HCT116 (cell line): Measurements from ENCODE around the gene CALN1. TPM values are rescaled to one million over a fixed set of nuclear protein-coding genes. Genes with fewer than 3 reads are reported as not detected.

Experiments used
- ATAC-seq: fragments of 200-7000 bp; cut with Tn5 transposase; 2 replicates; pipeline ENCODE4 v1.9.1; 2020; ENCODE audit warnings: mild to moderate bottlenecking, moderate library complexity
- BruUV-seq: library from RNA; stranded (reverse); fragments of 400-500 nt; replicated peaks from 2 replicates; lab custom pipeline; 2021; lab: Mats Ljungman, UMichigan
- CTCF ChIA-PET: fragments of 300-600 bp; sonication (Branson Sonifier 250); formaldehyde crosslinking; loops from one replicate; lab custom pipeline; 2021; ENCODE audit warnings: antibody characterized with exemption; lab: Charles Lee
- POLR2A ChIA-PET: fragments of 300-600, 350-600 bp; sonication (Branson Sonifier 250); formaldehyde crosslinking; loops from one replicate; lab custom pipeline; 2021; ENCODE audit warnings: antibody characterized with exemption; lab: Charles Lee
- RAD21 ChIA-PET, 2 experiments: fragments of 300-600 bp; sonication (Branson Sonifier 250); formaldehyde crosslinking; loops; one replicate each; lab custom pipeline; 2023; ENCODE audit warnings: low total read pairs in 2 of 2; ENCODE audit not compliant: uncharacterized antibody in 2 of 2, unreplicated experiment in 2 of 2, low non-redundant PET in 1 of 2; lab: Charles Lee
- DNase-seq: peaks from one replicate; pipeline ENCODE4 v3.0.0-alpha.2; 2010; ENCODE audit warnings: low read depth, low spot score
- H2AFZ ChIP-seq: fragments of 200-600 bp; shearing (Covaris generic), sonication (generic); 2 replicates; pipeline ENCODE4 v1.6.1; 2017; ENCODE audit warnings: low read depth, mixed run types, mixed read lengths, antibody characterized with exemption, low read length; ENCODE audit not compliant: poor library complexity, severe bottlenecking
- H3K27ac ChIP-seq: 2 replicates; pipeline ENCODE4 v1.5.1; 2012; ENCODE audit warnings: low read depth, low read length
- H3K27me3 ChIP-seq: fragments of 200-600 bp; sonication (generic); 2 replicates; pipeline ENCODE4 v1.6.1; 2016; ENCODE audit warnings: mixed run types, low read length, mixed read lengths; ENCODE audit not compliant: insufficient read depth
- H3K36me3 ChIP-seq, 2 experiments: fragments of 200-500 bp in 1 of 2; fragments of 200-600 bp in 1 of 2; sonication (Bioruptor generic) in 1 of 2; sonication (generic) in 1 of 2; 2 replicates each; pipeline versions ENCODE4 v1.5.1 to v1.6.1; 2014 to 2016; ENCODE audit warnings: low read length in 2 of 2, inconsistent platforms in 1 of 2, mixed read lengths in 1 of 2, mixed run types in 1 of 2; ENCODE audit not compliant: insufficient read depth in 2 of 2, control insufficient read depth in 1 of 2
- H3K4me1 ChIP-seq, 2 experiments: fragments of 200-600 bp in 1 of 2; sonication (generic) in 1 of 2; 2 replicates each; pipeline versions ENCODE4 v1.5.1 to v1.6.1; 2012 to 2017; ENCODE audit warnings: low read length in 2 of 2, inconsistent platforms in 1 of 2, mild to moderate bottlenecking in 1 of 2, mixed read lengths in 1 of 2, mixed run types in 1 of 2, moderate library complexity in 1 of 2; ENCODE audit not compliant: insufficient read depth in 2 of 2, control insufficient read depth in 1 of 2
- H3K4me2 ChIP-seq: fragments of 200-600 bp; sonication (generic); 2 replicates; pipeline ENCODE4 v1.6.1; 2017; ENCODE audit warnings: mixed run types, low read length, mixed read lengths
- H3K4me3 ChIP-seq, 2 experiments: fragments of 200-600 bp in 1 of 2; sonication (generic) in 1 of 2; replicated peaks in 1 of 2; 2 replicates each; pipeline ENCODE4 v1.5.1; 2011 to 2016; ENCODE audit warnings: low read length in 2 of 2, control low read depth in 1 of 2, low read depth in 1 of 2, mild to moderate bottlenecking in 1 of 2, mixed read lengths in 1 of 2, mixed run types in 1 of 2
- H3K79me2 ChIP-seq: fragments of 200-600 bp; sonication (generic); 2 replicates; pipeline ENCODE4 v1.6.1; 2017; ENCODE audit warnings: mild to moderate bottlenecking, mixed run types, low read length, moderate library complexity, mixed read lengths; ENCODE audit not compliant: insufficient read depth
- H3K9ac ChIP-seq: fragments of 200-600 bp; sonication (generic); 2 replicates; pipeline ENCODE4 v1.6.1; 2016; ENCODE audit warnings: low read length, mixed read lengths
- H3K9me2 ChIP-seq: fragments of 200-600 bp; sonication (generic), shearing (Covaris generic); 2 replicates; pipeline ENCODE4 v1.6.1; 2017; ENCODE audit warnings: mixed run types, mild to moderate bottlenecking, moderate library complexity; ENCODE audit not compliant: insufficient read depth
- H3K9me3 ChIP-seq, 2 experiments: fragments of 200-500 bp in 1 of 2; fragments of 200-600 bp in 1 of 2; sonication (Bioruptor generic) in 1 of 2; sonication (generic) in 1 of 2; 2 replicates each; pipeline ENCODE4 v1.6.1; 2014 to 2017; ENCODE audit warnings: low read length in 2 of 2, mixed read lengths in 2 of 2, inconsistent platforms in 1 of 2, low read depth in 1 of 2, mild to moderate bottlenecking in 1 of 2, mixed run types in 1 of 2, moderate library complexity in 1 of 2; ENCODE audit not compliant: control insufficient read depth in 1 of 2, insufficient read depth in 1 of 2
- H4K20me1 ChIP-seq: fragments of 200-600 bp; sonication (generic), shearing (Covaris generic); 2 replicates; pipeline ENCODE4 v1.6.1; 2017; ENCODE audit warnings: mixed run types, mild to moderate bottlenecking, moderate library complexity; ENCODE audit not compliant: insufficient read depth
- CBX3 ChIP-seq: IDR thresholded peaks from 2 replicates; pipeline ENCODE4 v1.6.1; 2012; ENCODE audit warnings: low read depth
- ELF1 ChIP-seq: IDR thresholded peaks from 2 replicates; pipeline ENCODE4 v1.6.1; 2012; ENCODE audit warnings: low read depth, borderline replicate concordance
- EZH2 ChIP-seq: fragments of 200-600 bp; sonication (generic); IDR thresholded peaks from 2 replicates; pipeline ENCODE4 v1.6.1; 2017; ENCODE audit warnings: antibody characterized with exemption, mixed run types
- FOSL1 ChIP-seq: IDR thresholded peaks from 2 replicates; pipeline ENCODE4 v1.6.1; 2012; ENCODE audit warnings: low read depth
- JUND ChIP-seq: IDR thresholded peaks from 2 replicates; pipeline ENCODE4 v1.6.1; 2012
- POLR2A ChIP-seq: IDR thresholded peaks from 2 replicates; pipeline ENCODE4 v1.7.0; 2011; ENCODE audit warnings: borderline replicate concordance; ENCODE audit not compliant: insufficient read depth, insufficient read length; ENCODE audit errors: extremely low read depth
- SIN3A ChIP-seq: IDR thresholded peaks from 2 replicates; pipeline ENCODE4 v1.6.1; 2012; ENCODE audit warnings: low read depth
- SRF ChIP-seq: IDR thresholded peaks from 2 replicates; pipeline ENCODE4 v1.6.1; 2012; ENCODE audit warnings: low read depth
- YY1 ChIP-seq: IDR thresholded peaks from 2 replicates; pipeline ENCODE4 v1.6.1; 2011; ENCODE audit warnings: low read length, low read depth, moderate library complexity, mild to moderate bottlenecking; ENCODE audit not compliant: insufficient replicate concordance; ENCODE audit errors: extremely low read depth
- ZFX ChIP-seq: fragments of 450-650 bp; IDR thresholded peaks from 2 replicates; pipeline ENCODE4 v1.6.1; 2017
- ZNF274 ChIP-seq: fragments of 200-500 bp; sonication (Bioruptor generic); IDR thresholded peaks from 2 replicates; pipeline ENCODE4 v1.6.1; 2014; ENCODE audit warnings: mild to moderate bottlenecking, low read depth, low read length, inconsistent platforms
- intact Hi-C: fragments of 100-400 bp; cut with micrococcal nuclease; formaldehyde crosslinking; loops from 2 replicates; pipeline ENCODE4 v1.10.0; 2022
- total RNA-seq: library from RNA; stranded (reverse); gene quantifications from one replicate; pipeline ENCODE4 v1.2.1, GENCODE V29; 2021; ENCODE audit not compliant: unreplicated experiment
- TF ChIP-seq, protein P1 (sequence below): IDR thresholded peaks from 2 replicates; pipeline ENCODE4 v1.6.1; 2012
- TF ChIP-seq, protein P2 (sequence below): IDR thresholded peaks from 2 replicates; pipeline ENCODE4 v1.6.1; 2012; ENCODE audit warnings: low read depth
- TF ChIP-seq, protein P3 (sequence below): IDR thresholded peaks from 2 replicates; pipeline ENCODE4 v1.6.1; 2012
- TF ChIP-seq, protein P4 (sequence below): IDR thresholded peaks from 2 replicates; pipeline ENCODE4 v1.6.1; 2011; ENCODE audit warnings: mild to moderate bottlenecking, low read length, moderate library complexity; ENCODE audit not compliant: insufficient replicate concordance; ENCODE audit errors: extremely low read depth

The CALN1 gene
- total RNA-seq, 1 experiment from 2014 or later = 0.17 TPM

DNA sequence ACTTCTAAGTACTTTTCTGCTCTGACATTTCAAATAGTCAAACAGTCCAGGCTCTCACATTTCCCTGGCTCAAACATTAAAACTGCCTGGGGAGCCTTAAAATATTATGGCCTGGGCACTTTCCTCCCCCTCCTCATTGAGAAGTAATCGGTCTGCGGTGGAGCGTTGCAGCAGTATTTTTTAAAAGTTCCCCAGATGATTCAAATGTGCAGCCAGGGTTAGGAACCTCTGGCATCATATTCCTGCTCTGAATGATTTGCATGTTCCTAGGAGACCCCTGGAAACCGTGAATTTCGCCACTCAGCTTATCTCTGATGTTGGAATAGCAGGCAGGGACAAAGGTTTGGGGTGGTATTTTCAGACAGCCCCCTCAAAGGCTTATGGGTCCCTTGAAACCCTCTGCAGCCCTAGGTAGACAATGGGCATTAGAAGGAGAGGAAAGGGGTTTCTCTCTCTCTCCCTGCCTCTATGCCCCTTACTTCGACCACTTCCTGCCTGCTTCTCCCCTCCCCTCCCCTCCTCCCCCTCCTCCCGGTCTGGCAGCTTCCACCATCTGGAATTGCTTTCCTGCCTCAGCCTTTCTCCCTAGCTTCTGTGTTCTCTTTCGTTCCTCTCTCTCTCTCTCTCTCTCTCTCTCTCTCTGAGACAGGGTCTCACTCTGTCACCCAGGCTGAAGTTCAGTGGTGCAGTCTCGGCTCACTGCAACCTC lies 658.0 kb downstream of the CALN1 start:
- POLR2A ChIA-PET = no interaction called here
- no TSS peak for BruUV-seq
- CTCF ChIA-PET = no interaction called here

DNA sequence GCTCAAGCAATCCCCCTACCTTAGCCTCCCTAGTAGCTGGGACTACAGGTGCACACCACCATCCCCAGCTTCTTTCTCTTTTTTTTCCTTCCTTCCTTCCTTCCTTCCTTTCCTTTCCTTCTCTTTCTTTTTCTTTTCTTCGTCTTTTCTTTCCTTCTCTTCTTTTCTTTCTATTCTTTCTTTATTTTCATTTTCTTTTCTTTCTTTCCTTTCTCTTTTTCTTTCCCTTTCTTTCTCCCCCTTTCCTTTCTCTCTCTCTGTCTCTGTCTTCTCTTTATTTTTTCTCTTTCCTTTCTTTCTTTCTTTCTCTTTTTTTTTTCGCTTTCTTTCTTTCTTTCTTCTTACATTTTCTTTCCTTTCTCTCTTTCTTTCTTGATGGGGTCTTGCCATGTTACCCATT lies 658.9 kb downstream of the CALN1 start:
- DNase-seq = no peak
- H3K4me2 ChIP-seq = no peak overlapping the region
- ChIA-PET CTCF (no interaction called here), RAD21 (no interaction called here), POLR2A (no interaction called here)
- no TSS peak for BruUV-seq
- H3K4me1 ChIP-seq = no peaks in the 10 kb centered on the region
- H4K20me1 ChIP-seq = no peaks in the 10 kb centered on the region
- no peaks in the 10 kb centered on the region for H3K27me3 ChIP-seq
- intact Hi-C loops = no loop called here
- no peak for ATAC-seq
- H3K9me3 ChIP-seq = peaks cover 4 to 5% of the 10 kb centered on the region in 2 experiments; a peak in 2 of 4 replicates
- no peak overlapping the region for H3K9ac ChIP-seq
- no peak overlapping the region for H2AFZ ChIP-seq
- H3K27ac ChIP-seq = no peak overlapping the region
- no peaks in the 10 kb centered on the region for H3K36me3 ChIP-seq
- no peaks in the 10 kb centered on the region for H3K9me2 ChIP-seq
- no peak overlapping the region for H3K4me3 ChIP-seq
- H3K79me2 ChIP-seq = no peaks in the 10 kb centered on the region
- TF ChIP-seq POLR2A = no peak
- TF ChIP-seq, protein P1, sequence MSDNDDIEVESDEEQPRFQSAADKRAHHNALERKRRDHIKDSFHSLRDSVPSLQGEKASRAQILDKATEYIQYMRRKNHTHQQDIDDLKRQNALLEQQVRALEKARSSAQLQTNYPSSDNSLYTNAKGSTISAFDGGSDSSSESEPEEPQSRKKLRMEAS = no peak
- TF ChIP-seq ZFX = no peak
- no peak for TF ChIP-seq EZH2
- no peak for TF ChIP-seq JUND
- TF ChIP-seq, protein P2, sequence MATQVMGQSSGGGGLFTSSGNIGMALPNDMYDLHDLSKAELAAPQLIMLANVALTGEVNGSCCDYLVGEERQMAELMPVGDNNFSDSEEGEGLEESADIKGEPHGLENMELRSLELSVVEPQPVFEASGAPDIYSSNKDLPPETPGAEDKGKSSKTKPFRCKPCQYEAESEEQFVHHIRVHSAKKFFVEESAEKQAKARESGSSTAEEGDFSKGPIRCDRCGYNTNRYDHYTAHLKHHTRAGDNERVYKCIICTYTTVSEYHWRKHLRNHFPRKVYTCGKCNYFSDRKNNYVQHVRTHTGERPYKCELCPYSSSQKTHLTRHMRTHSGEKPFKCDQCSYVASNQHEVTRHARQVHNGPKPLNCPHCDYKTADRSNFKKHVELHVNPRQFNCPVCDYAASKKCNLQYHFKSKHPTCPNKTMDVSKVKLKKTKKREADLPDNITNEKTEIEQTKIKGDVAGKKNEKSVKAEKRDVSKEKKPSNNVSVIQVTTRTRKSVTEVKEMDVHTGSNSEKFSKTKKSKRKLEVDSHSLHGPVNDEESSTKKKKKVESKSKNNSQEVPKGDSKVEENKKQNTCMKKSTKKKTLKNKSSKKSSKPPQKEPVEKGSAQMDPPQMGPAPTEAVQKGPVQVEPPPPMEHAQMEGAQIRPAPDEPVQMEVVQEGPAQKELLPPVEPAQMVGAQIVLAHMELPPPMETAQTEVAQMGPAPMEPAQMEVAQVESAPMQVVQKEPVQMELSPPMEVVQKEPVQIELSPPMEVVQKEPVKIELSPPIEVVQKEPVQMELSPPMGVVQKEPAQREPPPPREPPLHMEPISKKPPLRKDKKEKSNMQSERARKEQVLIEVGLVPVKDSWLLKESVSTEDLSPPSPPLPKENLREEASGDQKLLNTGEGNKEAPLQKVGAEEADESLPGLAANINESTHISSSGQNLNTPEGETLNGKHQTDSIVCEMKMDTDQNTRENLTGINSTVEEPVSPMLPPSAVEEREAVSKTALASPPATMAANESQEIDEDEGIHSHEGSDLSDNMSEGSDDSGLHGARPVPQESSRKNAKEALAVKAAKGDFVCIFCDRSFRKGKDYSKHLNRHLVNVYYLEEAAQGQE = no peak
- no peak for TF ChIP-seq SRF
- no peak for TF ChIP-seq ELF1
- TF ChIP-seq, protein P3, sequence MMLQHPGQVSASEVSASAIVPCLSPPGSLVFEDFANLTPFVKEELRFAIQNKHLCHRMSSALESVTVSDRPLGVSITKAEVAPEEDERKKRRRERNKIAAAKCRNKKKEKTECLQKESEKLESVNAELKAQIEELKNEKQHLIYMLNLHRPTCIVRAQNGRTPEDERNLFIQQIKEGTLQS = no peak
- no peak for TF ChIP-seq ZNF274
- TF ChIP-seq CBX3 = no peak
- TF ChIP-seq, protein P4, sequence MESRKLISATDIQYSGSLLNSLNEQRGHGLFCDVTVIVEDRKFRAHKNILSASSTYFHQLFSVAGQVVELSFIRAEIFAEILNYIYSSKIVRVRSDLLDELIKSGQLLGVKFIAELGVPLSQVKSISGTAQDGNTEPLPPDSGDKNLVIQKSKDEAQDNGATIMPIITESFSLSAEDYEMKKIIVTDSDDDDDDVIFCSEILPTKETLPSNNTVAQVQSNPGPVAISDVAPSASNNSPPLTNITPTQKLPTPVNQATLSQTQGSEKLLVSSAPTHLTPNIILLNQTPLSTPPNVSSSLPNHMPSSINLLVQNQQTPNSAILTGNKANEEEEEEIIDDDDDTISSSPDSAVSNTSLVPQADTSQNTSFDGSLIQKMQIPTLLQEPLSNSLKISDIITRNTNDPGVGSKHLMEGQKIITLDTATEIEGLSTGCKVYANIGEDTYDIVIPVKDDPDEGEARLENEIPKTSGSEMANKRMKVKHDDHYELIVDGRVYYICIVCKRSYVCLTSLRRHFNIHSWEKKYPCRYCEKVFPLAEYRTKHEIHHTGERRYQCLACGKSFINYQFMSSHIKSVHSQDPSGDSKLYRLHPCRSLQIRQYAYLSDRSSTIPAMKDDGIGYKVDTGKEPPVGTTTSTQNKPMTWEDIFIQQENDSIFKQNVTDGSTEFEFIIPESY = no peak
- no peak for TF ChIP-seq SIN3A
- TF ChIP-seq FOSL1 = no peak
- TF ChIP-seq YY1 = no peak

More for the DNA sequence above, 658.0 kb downstream of the CALN1 start:
- ATAC-seq (no peak), DNase-seq (no peak)
- Histone ChIP-seq H3K36me3 (no peaks in the 10 kb centered on the region), H3K4me1 (no peaks in the 10 kb centered on the region), H3K4me3 (no peak overlapping the region), H3K4me2 (no peak overlapping the region), H3K9me2 (no peaks in the 10 kb centered on the region), H3K9ac (no peak overlapping the region), H3K79me2 (no peaks in the 10 kb centered on the region), H3K27me3 (no peaks in the 10 kb centered on the region), H2AFZ (no peak overlapping the region), H3K27ac (no peak overlapping the region), H3K9me3 (peaks cover 4 to 5% of the 10 kb centered on the region in 2 experiments; a peak in 2 of 4 replicates), H4K20me1 (no peaks in the 10 kb centered on the region)
- RAD21 ChIA-PET = no interaction called here
- intact Hi-C loops = no loop called here
- TF ChIP-seq FOSL1 (no peak), ZFX (no peak)
